HFF-Myc (cell line): ENCODE results near the gene GPR139.

ENCODE experiments used
- DNase-seq: peaks from one replicate; pipeline ENCODE4 v3.0.0-alpha.2; 2011; ENCODE audit warnings: low read depth; ENCODE audit errors: extremely low read depth
- H3K4me3 ChIP-seq: replicated peaks from 2 replicates; pipeline ENCODE4 v1.5.1; 2011; ENCODE audit warnings: low read depth, mild to moderate bottlenecking, control low read depth, low read length
- TF ChIP-seq, protein P1 (sequence below): IDR thresholded peaks from 2 replicates; pipeline ENCODE4 v1.5.1; 2012; ENCODE audit warnings: mild to moderate bottlenecking, low read depth, low read length, control low read depth; ENCODE audit errors: missing control alignments

GPR139 gene

DNA sequence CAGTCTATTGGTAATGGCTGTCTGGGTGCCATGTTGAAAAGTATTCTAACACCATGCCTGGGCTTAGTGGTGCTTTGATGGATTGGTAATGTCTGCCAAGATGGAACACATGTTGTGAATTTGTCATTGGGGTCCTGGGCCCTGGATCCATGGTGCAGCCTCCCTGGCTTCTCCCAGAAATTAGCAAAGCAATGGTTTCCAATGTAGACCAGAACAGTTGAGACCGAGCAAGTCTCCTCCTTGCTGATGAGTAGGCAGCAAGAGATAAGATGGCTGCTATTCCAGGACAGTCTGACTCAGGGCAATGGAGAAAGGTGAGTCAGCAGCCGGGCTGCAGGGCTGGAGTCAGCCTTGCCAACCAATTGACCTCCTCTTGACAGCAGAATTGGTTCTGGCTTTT, 30.8 kb downstream of the GPR139 start:
- no peak for DNase-seq
- no peak overlapping the region for H3K4me3 ChIP-seq

GRCh38 chr16:20041924-20042596, 31.6 kb downstream of the GPR139 start:
- DNase-seq, result no peak
- TF ChIP-seq, protein P1, sequence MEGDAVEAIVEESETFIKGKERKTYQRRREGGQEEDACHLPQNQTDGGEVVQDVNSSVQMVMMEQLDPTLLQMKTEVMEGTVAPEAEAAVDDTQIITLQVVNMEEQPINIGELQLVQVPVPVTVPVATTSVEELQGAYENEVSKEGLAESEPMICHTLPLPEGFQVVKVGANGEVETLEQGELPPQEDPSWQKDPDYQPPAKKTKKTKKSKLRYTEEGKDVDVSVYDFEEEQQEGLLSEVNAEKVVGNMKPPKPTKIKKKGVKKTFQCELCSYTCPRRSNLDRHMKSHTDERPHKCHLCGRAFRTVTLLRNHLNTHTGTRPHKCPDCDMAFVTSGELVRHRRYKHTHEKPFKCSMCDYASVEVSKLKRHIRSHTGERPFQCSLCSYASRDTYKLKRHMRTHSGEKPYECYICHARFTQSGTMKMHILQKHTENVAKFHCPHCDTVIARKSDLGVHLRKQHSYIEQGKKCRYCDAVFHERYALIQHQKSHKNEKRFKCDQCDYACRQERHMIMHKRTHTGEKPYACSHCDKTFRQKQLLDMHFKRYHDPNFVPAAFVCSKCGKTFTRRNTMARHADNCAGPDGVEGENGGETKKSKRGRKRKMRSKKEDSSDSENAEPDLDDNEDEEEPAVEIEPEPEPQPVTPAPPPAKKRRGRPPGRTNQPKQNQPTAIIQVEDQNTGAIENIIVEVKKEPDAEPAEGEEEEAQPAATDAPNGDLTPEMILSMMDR, result no peak
- no peak overlapping the region for H3K4me3 ChIP-seq

More for the DNA sequence above, 30.8 kb downstream of the GPR139 start:
- TF ChIP-seq, protein P1, result no peak

DNA sequence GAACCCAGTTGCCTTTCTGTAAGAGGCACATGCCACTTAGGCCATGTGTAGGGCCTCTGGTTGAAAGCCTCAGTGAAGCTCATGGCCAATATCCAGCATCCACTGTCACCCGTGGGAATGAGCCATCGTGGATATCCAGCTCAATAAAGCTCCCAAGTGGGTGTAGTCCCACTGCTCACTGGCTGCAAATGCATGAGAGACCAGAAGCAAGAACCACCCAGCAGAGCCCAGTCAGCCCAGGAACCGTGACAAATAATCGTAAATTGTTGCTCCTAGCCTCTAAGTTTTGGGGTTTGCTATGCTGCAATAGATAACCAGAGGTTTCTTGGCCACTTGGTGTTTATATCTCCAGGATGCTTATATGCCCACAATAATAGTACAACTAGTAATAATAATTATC, 33.7 kb downstream of the GPR139 start:
- H3K4me3 ChIP-seq, result no peak overlapping the region
- no peak for DNase-seq
- TF ChIP-seq, protein P1, result no peak

DNA sequence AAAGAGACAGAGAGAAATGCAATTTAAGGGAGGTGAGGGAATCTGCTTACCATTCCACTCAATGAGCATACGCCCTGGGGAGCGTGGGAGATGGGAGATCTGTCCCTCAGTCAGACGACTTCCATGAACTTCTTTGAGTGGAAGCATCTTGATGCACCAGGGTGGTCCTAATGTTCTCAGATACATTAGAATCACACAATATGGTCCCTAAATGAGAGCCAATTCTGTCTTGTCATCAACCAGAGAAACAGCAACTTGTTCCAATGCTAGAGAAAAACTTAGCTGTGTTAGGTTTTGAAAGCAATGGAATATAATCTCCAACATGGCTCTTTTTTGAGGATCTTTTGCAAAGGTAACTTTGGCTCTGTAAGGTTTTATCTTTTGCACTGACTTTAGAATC, 44.1 kb downstream of the GPR139 start:
- DNase-seq, result no peak
- no peak overlapping the region for H3K4me3 ChIP-seq
- TF ChIP-seq, protein P1, result no peak

GRCh38 chr16:20026361-20027072, 47.2 kb downstream of the GPR139 start:
- DNase-seq, result no peak
- H3K4me3 ChIP-seq, result no peak overlapping the region
- TF ChIP-seq, protein P1, result no peak

DNA sequence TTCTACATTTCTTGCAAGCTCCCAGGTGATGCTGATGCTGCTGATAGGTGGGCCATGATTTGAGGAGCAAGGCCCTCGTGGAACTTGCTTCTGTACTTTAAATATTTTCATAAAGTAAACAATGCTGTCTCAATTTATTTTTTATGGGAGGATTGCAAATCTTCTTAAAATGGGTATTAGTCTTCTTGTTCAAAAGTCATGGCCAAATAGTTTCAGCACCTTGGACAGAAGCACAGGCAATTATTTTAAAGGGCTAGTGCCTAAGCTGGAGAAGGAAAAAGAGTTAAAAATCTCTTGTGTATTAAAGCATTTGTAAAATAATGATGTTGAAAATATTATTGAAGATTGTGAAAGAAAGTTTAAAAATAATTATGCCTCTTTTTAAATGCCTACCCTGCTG, 50.5 kb downstream of the GPR139 start:
- no peak for DNase-seq

More for the DNA sequence above, 50.5 kb downstream of the GPR139 start:
- no peak overlapping the region for H3K4me3 ChIP-seq
- TF ChIP-seq, protein P1, result no peak
